ENCODE data around the gene TPPP2.

The TPPP2 gene

GRCh38 chr14:21037156-21037555 lies 7.1 kb downstream of the TPPP2 start:
- Histone ChIP-seq H3F3A (ENCODE audit: insufficient read depth, low read length) (no peaks in the 10 kb centered on the region), H3K27ac (ENCODE audit: low read depth, low read length, poor library complexity, severe bottlenecking) (no peak overlapping the region), H4K20me1 (ENCODE audit: insufficient read depth, low read length) (no peaks in the 10 kb centered on the region), H3K4me3 (ENCODE audit: low read depth, low read length, poor library complexity, severe bottlenecking) (no peak overlapping the region), H3K27me3 (ENCODE audit: insufficient read depth, low read length) (no peaks in the 10 kb centered on the region; the same call in 1 of the 2 replicates), H3K9me2 (ENCODE audit: low read depth, low read length) (no peaks in the 10 kb centered on the region), H3K9ac (ENCODE audit: low read length) (no peak overlapping the region), H3K36me3 (ENCODE audit: insufficient read depth, low read length) (no peaks in the 10 kb centered on the region), H3K4me2 (ENCODE audit: low read length) (no peak overlapping the region), H3K9me3 (ENCODE audit: low read length) (no peaks in the 10 kb centered on the region), H3K79me2 (ENCODE audit: insufficient read depth, low read length) (no peaks in the 10 kb centered on the region), H2AFZ (ENCODE audit: low read length) (no peak overlapping the region), H3K4me1 (ENCODE audit: insufficient read depth, low read length, severe bottlenecking) (no peaks in the 10 kb centered on the region)
- no peak for TF ChIP-seq EZH2 (IDR thresholded peaks at IDR 0.05; ENCODE audit: borderline replicate concordance, low read length)
- TF ChIP-seq, protein P1, sequence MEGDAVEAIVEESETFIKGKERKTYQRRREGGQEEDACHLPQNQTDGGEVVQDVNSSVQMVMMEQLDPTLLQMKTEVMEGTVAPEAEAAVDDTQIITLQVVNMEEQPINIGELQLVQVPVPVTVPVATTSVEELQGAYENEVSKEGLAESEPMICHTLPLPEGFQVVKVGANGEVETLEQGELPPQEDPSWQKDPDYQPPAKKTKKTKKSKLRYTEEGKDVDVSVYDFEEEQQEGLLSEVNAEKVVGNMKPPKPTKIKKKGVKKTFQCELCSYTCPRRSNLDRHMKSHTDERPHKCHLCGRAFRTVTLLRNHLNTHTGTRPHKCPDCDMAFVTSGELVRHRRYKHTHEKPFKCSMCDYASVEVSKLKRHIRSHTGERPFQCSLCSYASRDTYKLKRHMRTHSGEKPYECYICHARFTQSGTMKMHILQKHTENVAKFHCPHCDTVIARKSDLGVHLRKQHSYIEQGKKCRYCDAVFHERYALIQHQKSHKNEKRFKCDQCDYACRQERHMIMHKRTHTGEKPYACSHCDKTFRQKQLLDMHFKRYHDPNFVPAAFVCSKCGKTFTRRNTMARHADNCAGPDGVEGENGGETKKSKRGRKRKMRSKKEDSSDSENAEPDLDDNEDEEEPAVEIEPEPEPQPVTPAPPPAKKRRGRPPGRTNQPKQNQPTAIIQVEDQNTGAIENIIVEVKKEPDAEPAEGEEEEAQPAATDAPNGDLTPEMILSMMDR (IDR thresholded peaks at IDR 0.05; ENCODE audit: low read length) = no peak

DNA sequence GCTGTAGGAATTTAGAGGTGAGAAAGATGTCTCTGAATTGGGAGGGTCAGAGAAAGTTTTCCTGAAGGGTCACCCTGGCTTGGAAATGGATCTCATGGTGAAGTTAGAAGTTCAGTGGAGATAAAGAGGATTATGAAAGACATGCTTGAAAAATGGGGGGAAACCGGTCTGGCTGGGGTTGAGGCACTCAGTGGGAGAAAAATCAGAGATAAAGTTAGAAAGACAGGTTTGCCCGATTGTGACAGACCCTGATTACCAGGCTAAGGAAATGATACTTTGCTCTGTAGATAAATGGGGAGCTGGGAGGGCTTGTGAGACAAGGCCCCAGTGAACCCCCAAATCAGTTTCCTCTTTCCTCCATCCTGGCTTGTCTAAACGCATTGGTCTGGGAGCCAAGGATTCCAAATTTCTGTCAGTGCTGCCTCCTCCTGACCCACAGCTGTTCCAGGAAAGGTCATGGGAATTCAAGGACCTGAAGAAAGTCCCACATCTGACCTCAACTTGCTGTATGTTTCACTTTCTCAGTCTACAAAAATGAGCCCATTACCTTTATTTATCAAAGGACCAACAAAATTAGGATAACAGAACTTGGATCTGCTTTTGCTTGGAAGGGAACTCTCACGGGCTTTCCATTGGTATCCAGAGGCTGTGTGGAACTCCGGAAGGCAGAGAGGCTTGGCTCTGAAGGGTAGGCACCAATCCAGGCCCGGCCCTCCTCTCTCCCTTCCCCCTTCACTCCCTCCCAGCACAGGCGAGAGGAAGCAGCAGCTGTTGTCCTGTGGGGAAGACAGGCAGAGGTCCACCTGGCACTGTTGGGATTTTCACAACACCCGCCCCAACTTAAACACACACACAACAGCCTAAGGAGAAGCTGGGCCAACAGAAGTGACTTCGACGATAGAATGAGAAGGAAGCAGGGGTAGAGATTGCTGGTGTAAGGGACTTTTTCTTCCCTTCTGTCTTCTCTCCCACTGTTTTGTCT lies 8.7 kb downstream of the TPPP2 start:
- Histone ChIP-seq H3K27ac (ENCODE audit: low read depth, low read length, poor library complexity, severe bottlenecking) (no peak overlapping the region), H3K27me3 (ENCODE audit: insufficient read depth, low read length) (no peaks in the 10 kb centered on the region; the same call in 1 of the 2 replicates), H3K9ac (ENCODE audit: low read length) (no peak overlapping the region), H3K9me3 (ENCODE audit: low read length) (no peaks in the 10 kb centered on the region), H2AFZ (ENCODE audit: low read length) (no peak overlapping the region), H3K4me2 (ENCODE audit: low read length) (no peak overlapping the region), H3K36me3 (ENCODE audit: insufficient read depth, low read length) (no peaks in the 10 kb centered on the region), H3F3A (ENCODE audit: insufficient read depth, low read length) (no peaks in the 10 kb centered on the region), H3K4me1 (ENCODE audit: insufficient read depth, low read length, severe bottlenecking) (no peaks in the 10 kb centered on the region), H3K79me2 (ENCODE audit: insufficient read depth, low read length) (no peaks in the 10 kb centered on the region), H3K9me2 (ENCODE audit: low read depth, low read length) (no peaks in the 10 kb centered on the region), H4K20me1 (ENCODE audit: insufficient read depth, low read length) (no peaks in the 10 kb centered on the region), H3K4me3 (ENCODE audit: low read depth, low read length, poor library complexity, severe bottlenecking) (no peak overlapping the region)
- TF ChIP-seq, protein P1 (IDR thresholded peaks at IDR 0.05; ENCODE audit: low read length) = no peak

DNA sequence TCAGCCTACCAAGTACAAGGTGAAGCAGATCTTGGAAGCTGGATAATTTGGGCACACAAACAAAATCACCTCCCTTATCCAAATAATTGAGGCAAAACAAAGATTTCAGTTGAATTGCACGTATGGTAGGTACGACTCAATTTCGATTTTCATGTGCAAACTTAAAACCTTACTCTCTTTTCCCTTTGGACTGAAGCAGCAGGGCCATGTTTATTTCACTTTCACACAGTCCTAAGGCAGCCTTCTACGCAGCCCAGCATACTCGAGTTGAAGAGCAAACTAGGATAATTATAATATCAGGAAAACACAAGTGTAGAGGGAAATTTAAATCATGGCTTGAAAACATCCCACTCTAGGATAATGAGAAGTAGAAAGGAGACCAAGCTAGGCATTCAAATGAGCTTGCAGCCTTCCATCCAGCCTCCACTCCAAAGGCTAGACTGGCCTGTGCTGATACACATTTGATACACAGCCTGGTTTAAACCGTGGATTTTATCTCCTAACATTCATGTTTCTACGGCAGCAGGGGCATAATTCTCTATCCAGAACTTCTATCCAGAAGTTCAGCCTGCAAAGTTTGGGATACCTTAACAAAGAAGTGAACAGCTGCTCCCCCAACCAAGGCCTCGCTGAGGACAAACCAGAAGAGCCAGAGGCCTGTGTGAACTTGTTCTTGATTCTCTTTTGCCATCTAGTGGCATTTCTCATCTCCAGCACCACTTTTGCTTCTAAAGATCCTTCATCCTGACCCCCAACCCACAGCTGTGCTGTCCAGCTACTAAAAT lies 9.8 kb downstream of the TPPP2 start:
- Histone ChIP-seq H3K27ac (ENCODE audit: low read depth, low read length, poor library complexity, severe bottlenecking) (no peak overlapping the region), H3K4me3 (ENCODE audit: low read depth, low read length, poor library complexity, severe bottlenecking) (no peak overlapping the region), H3K9me2 (ENCODE audit: low read depth, low read length) (no peaks in the 10 kb centered on the region), H3K79me2 (ENCODE audit: insufficient read depth, low read length) (no peaks in the 10 kb centered on the region), H3K4me2 (ENCODE audit: low read length) (no peak overlapping the region), H2AFZ (ENCODE audit: low read length) (no peak overlapping the region), H4K20me1 (ENCODE audit: insufficient read depth, low read length) (no peaks in the 10 kb centered on the region), H3K9me3 (ENCODE audit: low read length) (no peaks in the 10 kb centered on the region), H3K9ac (ENCODE audit: low read length) (no peak overlapping the region), H3K4me1 (ENCODE audit: insufficient read depth, low read length, severe bottlenecking) (no peaks in the 10 kb centered on the region), H3K27me3 (ENCODE audit: insufficient read depth, low read length) (no peaks in the 10 kb centered on the region; the same call in 1 of the 2 replicates), H3F3A (ENCODE audit: insufficient read depth, low read length) (no peaks in the 10 kb centered on the region), H3K36me3 (ENCODE audit: insufficient read depth, low read length) (no peaks in the 10 kb centered on the region)
- no peak for TF ChIP-seq EZH2 (IDR thresholded peaks at IDR 0.05; ENCODE audit: borderline replicate concordance, low read length)
- TF ChIP-seq, protein P1 (IDR thresholded peaks at IDR 0.05; ENCODE audit: low read length) = peak; percentile 60; the same call in 1 of the 2 replicates

Measured in OCI-LY1 (cell line).